Measurements from ENCODE around the gene PEX6.
"Not testable (repeated sequence)": the region's sequence is repeated elsewhere in the genome, so short reads cannot be mapped to it uniquely, and the experiment has no call there.

The PEX6 gene

GRCh38 chr6:42978839-42979522 is at the start of gene PEX6:
Gene PEX6 (minus strand): TSS chr6:42979181. CDS start chr6:42979150, 31 bp downstream.
- DNase-seq, result peak; percentile 97

GRCh38 chr6:43026365-43026764 is 47.4 kb upstream of the PEX6 start:
- DNase-seq, result no peak

- DNase-seq, result no peak
Measured at GRCh38 chr6:43024436-43024835, 45.5 kb upstream of the PEX6 start.

- DNase-seq, result peak; percentile 87
Measured at GRCh38 chr6:43021270-43022047, 42.5 kb upstream of the PEX6 start, which contains the start of gene RRP36. Gene RRP36 (plus strand): TSS chr6:43021623. CDS start chr6:43021655, 32 bp downstream.

- peak; percentile 69 for DNase-seq
Measured at GRCh38 chr6:43020847-43021246, 41.9 kb upstream of the PEX6 start.

- DNase-seq, result no peak
Measured at GRCh38 chr6:43020052-43020705, 41.2 kb upstream of the PEX6 start.

- no peak for DNase-seq
Measured at GRCh38 chr6:43019152-43019551, 40.2 kb upstream of the PEX6 start.

- no peak for DNase-seq
Measured at GRCh38 chr6:43016943-43017334, 38.0 kb upstream of the PEX6 start.

GRCh38 chr6:43016176-43016942 is 37.4 kb upstream of the PEX6 start:
- DNase-seq, result no peak

GRCh38 chr6:43014434-43014909 is 35.5 kb upstream of the PEX6 start:
- no peak for DNase-seq

GRCh38 chr6:43013843-43014433 is 35.0 kb upstream of the PEX6 start, which contains the start of the genes KLHDC3 and MEA1:
Gene KLHDC3 (plus strand): TSS chr6:43014249. CDS start chr6:43017193, 2,944 bp downstream.
Gene MEA1 (minus strand): TSS chr6:43013946. CDS start chr6:43013813, 133 bp downstream.
- DNase-seq, result peak; percentile 100

- no peak for DNase-seq
Measured at GRCh38 chr6:43013097-43013842, 34.3 kb upstream of the PEX6 start.

GRCh38 chr6:43012364-43012763 is 33.4 kb upstream of the PEX6 start:
- no peak for DNase-seq

- no peak for DNase-seq
Measured at GRCh38 chr6:43011207-43011606, 32.2 kb upstream of the PEX6 start.

GRCh38 chr6:43009124-43009523 is 30.1 kb upstream of the PEX6 start:
- DNase-seq, result peak; percentile 74

GRCh38 chr6:43007126-43007525 is 28.1 kb upstream of the PEX6 start:
- no peak for DNase-seq

- DNase-seq, result no peak
Measured at GRCh38 chr6:43006251-43006650, 27.3 kb upstream of the PEX6 start.

GRCh38 chr6:43005844-43006243 is 26.9 kb upstream of the PEX6 start:
- DNase-seq, result no peak

GRCh38 chr6:43001843-43002242 is 22.9 kb upstream of the PEX6 start:
- DNase-seq, result no peak

- not testable (repeated sequence) for DNase-seq
Measured at GRCh38 chr6:42998205-42998604, 19.2 kb upstream of the PEX6 start.

- no peak for DNase-seq
Measured at GRCh38 chr6:42996513-42996912, 17.5 kb upstream of the PEX6 start.
